RKO (cell line): ENCODE results near the gene DSPP.

Experiments
- DNase-seq: peaks from one replicate; pipeline ENCODE4 v3.0.0-alpha.2; 2016; ENCODE audit warnings: low spot score

DSPP gene

GRCh38 chr4:87631668-87632067 lies 23.3 kb downstream of the DSPP start:
- no peak for DNase-seq

- DNase-seq = no peak
Measured at GRCh38 chr4:87632469-87632868, 24.1 kb downstream of the DSPP start.

- DNase-seq = no peak
Measured at GRCh38 chr4:87633243-87633642, 24.9 kb downstream of the DSPP start.

- DNase-seq = no peak
Measured at GRCh38 chr4:87644286-87644685, 36.0 kb downstream of the DSPP start.

- DNase-seq = no peak
Measured at GRCh38 chr4:87649980-87650379, 41.7 kb downstream of the DSPP start, which contains the start of gene DMP1. Gene DMP1, plus strand, starts transcription at chr4:87650280. Its CDS starts 6,213 bp downstream, at chr4:87656493.

- DNase-seq = no peak
Measured at GRCh38 chr4:87650938-87651337, 42.6 kb downstream of the DSPP start.

- no peak for DNase-seq
Measured at GRCh38 chr4:87651941-87652340, 43.6 kb downstream of the DSPP start.

GRCh38 chr4:87654487-87655044 lies 46.2 kb downstream of the DSPP start:
- DNase-seq = no peak

GRCh38 chr4:87657525-87657924 lies 49.2 kb downstream of the DSPP start:
- DNase-seq = peak; percentile 52

GRCh38 chr4:87659247-87659931 lies 51.1 kb downstream of the DSPP start:
- DNase-seq = no peak

GRCh38 chr4:87662871-87663270 lies 54.5 kb downstream of the DSPP start:
- DNase-seq = no peak
